Measurements from ENCODE around the gene NUP93.
A peak's percentile ranks its signal among the peaks of the same experiment; 100 is the strongest.
"Not testable (repeated sequence)": the region's sequence is repeated elsewhere in the genome, so short reads cannot be mapped to it uniquely, and the experiment has no call there.

The NUP93 gene

GRCh38 chr16:56851671-56852400, 121.9 kb downstream of the NUP93 start:
- DNase-seq: no peak

DNA sequence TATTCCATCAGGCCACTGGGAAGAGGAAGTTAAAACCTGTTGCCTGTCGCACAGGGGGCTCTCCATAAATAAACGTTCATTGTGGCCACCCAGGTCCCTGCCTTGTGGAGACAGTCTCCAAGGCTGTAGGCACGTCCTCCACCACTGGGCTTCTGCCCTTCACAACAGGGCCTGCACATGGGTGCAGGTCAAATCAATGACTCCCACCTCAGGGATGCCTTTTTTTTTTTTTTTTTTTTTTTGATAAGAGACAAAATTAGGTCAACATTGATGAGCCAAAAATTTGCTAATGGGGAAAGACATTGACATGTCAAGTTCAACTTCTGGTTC, 122.4 kb downstream of the NUP93 start:
- no peak for DNase-seq

GRCh38 chr16:56852968-56853367, 123.0 kb downstream of the NUP93 start:
- DNase-seq: no peak

DNA sequence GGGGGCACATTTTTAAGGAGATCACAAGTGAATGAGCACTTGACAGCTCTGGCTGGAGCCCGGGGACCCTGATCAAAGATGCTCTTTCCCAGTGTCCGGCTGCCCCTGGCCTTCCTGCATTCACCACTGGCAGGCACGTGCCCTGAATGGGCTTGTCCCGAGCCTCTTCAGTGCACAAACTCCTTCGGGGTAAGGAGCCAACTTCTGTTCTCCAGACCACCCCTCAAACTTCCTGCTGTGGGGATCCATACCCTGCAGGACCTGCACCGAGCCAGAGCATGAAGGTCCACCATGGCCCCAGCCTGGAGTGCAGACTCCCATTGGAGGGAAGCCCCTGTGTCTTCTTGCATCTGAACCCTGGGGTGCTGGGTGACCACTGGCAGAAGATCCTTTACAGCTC, 125.3 kb downstream of the NUP93 start:
- DNase-seq: no peak

- no peak for DNase-seq
These were observed 126.0 kb downstream of the NUP93 start for GRCh38 chr16:56855946-56856345.

DNA sequence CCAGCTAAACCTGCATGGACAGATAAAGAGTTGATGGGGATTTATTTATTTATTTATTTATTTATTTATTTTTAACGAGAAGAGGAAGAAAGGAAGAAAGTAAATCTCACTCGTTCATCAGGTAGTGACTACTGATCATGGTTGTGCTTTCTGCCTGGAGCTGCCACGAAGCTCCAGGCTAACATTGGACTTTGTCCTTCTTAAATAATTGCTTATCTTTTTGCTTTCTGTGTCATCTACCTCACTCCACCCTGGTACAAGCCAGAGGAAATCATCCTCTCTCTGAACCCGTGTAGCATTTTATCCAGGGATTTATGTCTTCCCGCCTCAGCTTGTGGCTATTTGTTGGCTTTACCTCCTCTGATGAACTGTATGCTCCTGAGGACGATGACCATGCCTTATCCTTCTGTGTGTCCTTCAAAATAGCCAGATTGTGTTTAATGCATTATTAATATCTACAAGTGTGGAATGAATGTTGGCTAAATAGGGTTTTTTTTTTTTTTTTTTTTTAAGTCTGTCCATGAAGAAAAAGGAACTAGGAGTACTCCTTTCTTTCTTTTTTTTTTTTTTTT, 127.0 kb downstream of the NUP93 start:
- no peak for DNase-seq

DNA sequence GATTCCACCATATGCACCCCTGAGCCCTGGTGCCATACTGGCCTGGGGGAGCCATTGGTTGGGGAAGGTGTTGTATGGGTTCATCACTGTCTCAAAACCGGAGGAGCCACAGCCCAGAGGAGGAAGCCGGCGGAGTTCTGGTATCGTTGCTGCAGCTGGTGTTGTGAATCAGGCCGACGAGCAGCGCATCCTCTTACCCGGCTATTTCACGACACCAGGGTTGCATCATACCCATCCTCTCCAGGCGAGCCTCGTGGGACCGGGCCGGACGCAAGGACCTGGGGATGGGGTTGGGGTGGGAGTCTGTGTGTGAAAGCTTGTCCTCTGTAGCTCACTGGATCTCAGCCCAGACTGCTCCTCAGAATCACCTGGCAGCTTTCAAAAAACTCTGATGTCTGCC, 128.4 kb downstream of the NUP93 start:
- no peak for DNase-seq

DNA sequence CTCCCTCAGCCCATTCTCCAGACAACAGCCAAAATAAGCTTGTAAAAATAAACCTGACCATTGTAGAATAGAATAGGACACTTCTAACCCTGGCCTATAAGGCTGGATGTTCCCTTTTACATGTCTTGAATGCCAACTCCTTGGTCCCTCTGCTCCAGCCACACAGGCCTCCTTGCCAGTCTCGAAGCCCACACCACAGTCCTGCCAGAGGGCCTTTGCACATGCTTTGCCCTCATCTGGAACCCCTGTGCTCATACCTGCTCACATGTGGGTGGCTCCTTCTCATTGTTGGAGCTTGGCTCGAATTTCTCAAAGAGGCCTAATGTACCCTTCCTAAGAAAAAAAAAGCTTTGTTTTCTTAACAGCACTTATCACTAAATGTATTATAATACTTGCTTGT, 129.7 kb downstream of the NUP93 start:
- no peak for DNase-seq

DNA sequence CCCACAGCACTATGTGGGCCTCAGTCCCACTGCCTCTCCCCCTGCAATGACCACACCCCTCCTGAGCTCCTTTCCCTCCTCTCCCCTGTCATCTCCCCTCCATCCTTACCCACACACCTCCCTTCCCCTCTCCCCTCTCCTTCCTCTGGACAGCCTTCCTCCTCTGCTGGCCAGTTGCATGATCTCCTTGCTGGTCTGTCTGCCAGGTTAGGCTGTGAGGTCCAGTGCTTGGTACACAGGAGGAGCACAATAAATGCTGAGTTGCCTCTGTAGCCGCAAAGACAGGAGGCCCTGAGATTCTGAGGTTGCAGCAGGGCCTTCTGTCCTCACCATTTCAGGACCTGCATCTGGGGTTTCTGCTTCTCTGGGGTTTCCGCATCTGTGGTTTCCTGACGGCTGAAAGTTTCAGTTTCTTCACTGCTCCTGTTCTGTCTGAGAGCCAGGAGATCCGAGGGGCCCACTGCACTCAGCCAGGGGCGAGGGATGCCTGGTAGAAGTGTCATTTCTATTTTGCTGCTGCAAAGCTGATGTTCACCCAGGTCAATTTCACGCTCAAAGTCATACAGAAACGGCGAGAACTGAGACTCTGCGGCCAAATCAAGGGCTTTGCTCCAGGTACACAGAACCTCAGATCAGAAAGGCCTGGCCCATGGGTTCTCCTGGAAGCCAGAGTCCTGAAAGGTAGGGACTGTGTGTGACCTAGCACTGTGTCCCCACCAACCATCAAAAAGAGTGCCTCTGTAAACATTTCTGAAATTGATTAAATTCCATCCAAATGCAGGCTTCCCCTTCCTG, 130.5 kb downstream of the NUP93 start:
- peak; percentile 63 for DNase-seq

GRCh38 chr16:56861092-56861610, 131.2 kb downstream of the NUP93 start:
- no peak for DNase-seq

DNA sequence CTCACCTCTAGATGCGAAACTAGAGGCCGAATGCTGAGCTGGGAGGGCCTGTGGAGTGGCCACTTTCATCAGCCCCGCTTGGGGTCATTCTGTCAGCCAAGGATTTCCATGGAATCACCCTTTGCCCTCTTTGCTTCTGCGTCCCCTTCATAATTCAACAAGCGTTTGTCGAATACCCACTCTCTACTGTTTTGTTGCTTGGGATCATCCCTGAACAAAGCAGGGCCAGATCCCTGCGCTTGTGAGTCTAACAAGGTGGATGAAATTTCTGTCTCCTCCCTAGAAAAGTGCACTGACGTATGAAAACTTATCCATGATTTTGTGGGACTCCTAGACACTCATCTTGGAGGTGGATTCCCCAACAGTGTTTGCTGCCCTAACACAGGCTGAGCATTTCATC, 131.8 kb downstream of the NUP93 start:
- no peak for DNase-seq

GRCh38 chr16:56862776-56863175, 132.8 kb downstream of the NUP93 start:
- DNase-seq: no peak

- no peak for DNase-seq
These were observed 135.0 kb downstream of the NUP93 start, which contains the start of gene SLC12A3 for GRCh38 chr16:56864960-56865359. Gene SLC12A3, plus strand, starts transcription at chr16:56865207. Its CDS starts 29 bp downstream, at chr16:56865236.

DNA sequence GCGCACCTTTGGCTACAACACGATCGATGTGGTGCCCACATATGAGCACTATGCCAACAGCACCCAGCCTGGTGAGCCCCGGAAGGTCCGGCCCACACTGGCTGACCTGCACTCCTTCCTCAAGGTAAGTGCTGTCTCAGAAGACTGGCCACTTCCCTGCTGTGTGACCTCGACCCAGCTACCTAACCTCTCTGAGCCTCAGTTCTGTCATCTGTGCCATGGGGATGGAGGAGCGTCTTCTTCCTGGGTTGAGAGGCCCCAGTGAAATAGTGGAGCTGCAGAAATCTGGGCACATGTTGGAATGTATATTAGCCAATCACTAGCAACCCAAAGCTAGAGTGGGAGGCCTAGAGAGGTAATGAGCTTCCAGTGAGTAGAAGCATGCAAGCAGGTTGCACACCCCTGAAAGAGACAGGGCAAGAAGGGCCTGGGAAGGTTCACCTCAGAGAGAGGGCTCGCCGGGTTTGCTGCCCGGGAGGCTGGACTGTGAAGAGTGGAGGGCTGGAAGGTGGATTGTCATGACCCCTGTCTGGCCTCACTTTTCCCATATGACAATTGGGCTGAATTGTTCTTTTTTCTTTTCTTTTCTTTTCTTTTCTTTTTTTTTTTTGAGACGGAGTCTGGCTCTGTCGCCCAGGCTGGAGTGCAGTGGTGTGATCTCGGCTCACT, 135.6 kb downstream of the NUP93 start:
- DNase-seq: no peak

DNA sequence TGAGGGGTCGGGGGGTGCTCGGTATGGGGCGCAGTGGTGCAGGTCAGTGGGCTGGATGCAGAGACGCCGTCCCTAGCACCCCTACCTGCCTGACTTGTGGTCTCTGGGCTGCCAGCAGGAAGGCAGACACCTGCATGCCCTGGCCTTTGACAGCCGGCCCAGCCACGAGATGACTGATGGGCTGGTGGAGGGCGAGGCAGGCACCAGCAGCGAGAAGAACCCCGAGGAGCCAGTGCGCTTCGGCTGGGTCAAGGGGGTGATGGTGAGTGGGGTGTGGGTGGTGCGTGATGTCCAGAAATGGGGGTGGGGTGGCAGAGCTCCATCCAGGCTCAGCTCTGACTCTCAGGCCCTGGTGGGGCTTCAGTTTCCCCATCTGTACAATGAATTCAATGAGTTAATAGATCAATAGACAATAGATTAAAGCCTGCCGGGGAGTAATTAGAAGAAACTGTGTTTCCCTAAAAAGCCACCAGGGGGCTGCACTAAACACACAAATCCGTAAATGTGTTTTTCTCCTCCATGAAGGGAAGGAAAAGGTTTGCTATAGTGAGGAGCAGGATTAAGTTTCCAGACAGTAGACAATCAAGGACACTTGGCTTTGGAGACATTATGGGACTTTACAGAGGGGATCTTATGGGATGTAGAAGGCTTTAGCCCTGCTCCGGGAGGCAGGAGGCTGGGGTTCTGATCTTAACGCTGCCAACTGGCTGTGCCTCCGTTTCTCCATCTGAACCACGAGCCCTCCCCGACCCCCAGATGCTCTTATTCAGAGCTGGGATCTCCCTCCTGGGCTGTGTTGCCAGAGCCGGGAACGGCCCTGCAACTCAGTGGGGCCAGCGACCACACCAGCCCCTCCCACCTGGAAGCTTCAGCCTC, 137.3 kb downstream of the NUP93 start:
- peak; percentile 22 for DNase-seq

- DNase-seq: no peak
These were observed 138.2 kb downstream of the NUP93 start for GRCh38 chr16:56868175-56868574.

GRCh38 chr16:56868766-56869165, 138.8 kb downstream of the NUP93 start:
- not testable (repeated sequence) for DNase-seq

GRCh38 chr16:56869513-56870275, 139.8 kb downstream of the NUP93 start:
- peak; percentile 40 for DNase-seq

DNA sequence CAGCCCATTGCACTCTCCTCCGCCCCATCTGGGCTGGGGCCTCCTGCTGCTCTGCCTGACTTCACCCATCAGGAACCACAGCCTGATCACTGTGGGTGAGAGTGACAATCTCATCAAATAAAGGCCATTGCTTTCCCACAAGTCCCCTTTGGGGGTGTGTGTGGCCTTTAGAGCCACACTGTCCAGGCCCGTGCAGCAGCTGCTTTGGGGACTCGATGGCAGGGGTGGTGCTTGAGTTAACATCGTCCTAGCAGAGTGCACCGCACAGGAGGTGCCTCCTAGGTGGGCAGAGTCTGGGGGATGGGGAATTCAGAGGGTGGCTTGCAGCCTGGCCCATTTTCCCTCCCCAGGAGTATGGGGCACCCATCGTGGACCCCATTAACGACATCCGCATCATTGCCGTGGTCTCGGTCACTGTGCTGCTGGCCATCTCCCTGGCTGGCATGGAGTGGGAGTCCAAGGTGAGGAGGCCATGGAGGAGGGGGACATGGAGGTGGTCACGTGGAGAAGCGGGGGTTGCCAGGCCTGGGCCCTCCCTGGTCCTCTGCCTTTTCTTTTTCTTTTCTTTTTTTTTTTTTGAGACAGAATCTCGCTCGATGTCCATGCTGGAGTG, 140.5 kb downstream of the NUP93 start:
- no peak for DNase-seq

- no peak for DNase-seq
These were observed 141.3 kb downstream of the NUP93 start for GRCh38 chr16:56871172-56871593.

- DNase-seq: no peak
These were observed 143.0 kb downstream of the NUP93 start for GRCh38 chr16:56872863-56873391.

All from activated naive CD4-positive, alpha-beta T cell treated with Interleukin-2 at 50 U/mL for 16 hours (primary cell).